GM18508 (cell line): Measurements from ENCODE around the gene COL5A1.
"Not testable (repeated sequence)": the region's sequence is repeated elsewhere in the genome, so short reads cannot be mapped to it uniquely, and the experiment has no call there.

ENCODE experiments used
- ATAC-seq: cut with Tn5 transposase; IDR thresholded peaks from one replicate; pipeline ENCODE4 v1.9.1; 2021; ENCODE audit warnings: moderate number of reproducible peaks; ENCODE audit not compliant: insufficient read depth, unreplicated experiment

COL5A1 gene

DNA sequence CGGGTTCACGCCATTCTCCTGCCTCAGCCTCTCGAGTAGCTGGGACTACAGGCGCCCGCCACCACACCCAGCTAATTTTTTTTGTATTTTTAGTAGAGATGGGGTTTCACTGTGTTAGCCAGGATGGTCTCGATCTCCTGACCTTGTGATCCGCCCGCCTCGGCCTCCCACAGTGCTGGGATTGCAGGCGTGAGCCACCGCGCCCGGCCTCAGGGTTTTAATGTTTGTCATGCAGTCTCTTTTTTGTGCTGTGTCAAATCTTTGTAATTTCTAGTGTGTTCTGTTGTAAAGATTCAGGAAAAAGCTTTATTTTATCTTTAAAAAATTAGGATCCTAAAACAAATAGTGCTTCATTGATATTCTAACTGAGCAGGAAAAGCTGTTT lies 62.1 kb downstream of the COL5A1 start:
- not testable (repeated sequence) for ATAC-seq

DNA sequence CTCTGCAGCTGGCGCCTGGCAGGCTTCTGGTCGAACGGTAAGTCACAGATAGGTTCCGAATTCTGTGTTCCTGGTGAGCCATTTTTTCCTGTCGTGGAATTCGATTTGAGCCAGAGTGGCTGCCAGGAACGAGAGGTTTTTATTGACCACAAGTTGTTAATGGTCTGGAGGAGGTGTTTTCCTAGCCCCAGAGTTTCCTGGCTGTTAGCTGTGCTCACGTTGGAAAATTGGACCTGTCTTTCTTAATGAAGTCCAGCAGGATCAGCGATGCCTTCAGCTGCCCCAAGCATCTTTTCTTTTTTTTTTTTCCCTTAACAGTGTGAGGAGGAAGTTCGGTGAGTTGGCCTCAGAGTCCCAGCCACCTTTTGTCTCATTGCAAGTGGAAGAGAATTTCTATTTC lies 62.9 kb downstream of the COL5A1 start:
- ATAC-seq, result no peak

DNA sequence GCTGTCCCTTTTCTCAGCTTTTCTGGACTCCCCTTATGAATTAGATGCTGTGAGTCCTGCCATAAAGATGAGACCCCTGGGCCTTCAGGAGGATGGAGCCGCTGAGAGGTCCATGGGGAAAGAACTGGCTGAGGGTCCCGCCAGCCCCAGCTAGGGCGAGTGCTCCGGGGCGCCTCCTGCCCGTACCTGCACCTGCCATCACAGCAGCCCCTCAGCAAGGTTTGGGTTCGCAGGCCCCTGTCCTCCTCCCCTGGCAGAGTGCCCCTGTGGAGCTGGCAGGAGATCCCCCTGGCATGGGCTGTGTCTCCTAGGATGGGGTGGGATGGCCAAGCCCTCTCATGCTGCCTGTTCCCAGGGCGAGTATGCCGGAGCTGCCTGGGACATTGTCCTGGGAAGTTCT lies 64.2 kb downstream of the COL5A1 start:
- no peak for ATAC-seq

- no peak for ATAC-seq
Measured at GRCh38 chr9:134706522-134706921, 64.9 kb downstream of the COL5A1 start.

GRCh38 chr9:134707031-134707680 lies 65.6 kb downstream of the COL5A1 start:
- no peak for ATAC-seq

- no peak for ATAC-seq
Measured at GRCh38 chr9:134707731-134708671, 66.4 kb downstream of the COL5A1 start.

DNA sequence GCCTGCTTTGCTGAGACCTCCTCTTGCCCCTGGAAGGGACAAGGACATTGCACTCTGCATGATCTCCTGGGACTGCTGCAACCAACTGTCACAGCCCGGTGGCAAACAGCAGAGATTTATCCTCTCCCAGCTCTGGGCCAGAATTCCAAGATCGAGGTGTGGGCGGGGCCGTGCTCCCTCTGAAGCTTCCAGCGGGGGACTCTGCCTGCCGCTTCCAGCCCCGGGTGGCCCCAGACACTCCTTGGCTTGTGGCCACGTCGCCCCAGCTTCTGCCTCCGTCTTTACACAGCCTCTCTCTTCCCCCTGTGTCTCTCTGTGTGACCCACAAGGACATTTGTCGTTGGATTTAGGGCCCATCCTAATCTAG lies 67.1 kb downstream of the COL5A1 start:
- ATAC-seq, result no peak

DNA sequence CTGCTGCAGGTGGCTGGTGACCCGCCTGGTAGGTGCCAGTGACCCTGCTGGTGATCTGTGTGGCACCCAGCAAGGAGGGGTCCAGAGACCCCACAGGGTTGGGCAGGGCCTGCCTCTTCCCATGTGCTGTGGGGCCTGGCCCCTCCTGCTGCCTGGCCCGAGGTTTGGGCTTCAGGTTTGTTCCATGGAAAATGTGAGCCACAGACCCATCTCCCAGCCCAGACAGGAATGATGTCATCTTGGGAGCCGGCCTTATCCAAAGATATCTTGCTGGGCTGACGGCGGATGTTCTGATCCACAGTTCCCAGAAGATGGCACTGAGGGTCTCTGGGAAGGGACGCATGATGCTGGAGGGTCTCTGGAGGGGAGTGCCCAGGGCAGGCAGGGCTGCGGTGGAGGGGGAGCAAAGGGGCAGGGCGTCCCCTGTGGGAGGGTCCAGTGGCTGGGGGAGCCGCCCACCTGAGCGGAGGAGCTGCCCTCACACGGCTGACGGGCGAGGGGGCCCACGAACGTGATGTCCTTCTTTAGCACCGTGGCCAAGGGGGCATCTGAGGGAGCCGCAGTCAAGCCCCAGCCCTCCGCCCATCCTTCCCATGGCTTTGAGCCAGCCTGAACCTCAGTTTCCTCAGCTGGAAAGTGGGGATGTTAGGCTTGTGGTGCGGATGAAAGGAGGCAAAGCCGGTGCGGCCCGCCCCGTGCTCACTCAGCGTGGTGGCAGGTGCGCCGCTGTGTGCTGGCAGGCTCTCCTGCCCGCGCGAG lies 68.1 kb downstream of the COL5A1 start:
- ATAC-seq, result no peak

DNA sequence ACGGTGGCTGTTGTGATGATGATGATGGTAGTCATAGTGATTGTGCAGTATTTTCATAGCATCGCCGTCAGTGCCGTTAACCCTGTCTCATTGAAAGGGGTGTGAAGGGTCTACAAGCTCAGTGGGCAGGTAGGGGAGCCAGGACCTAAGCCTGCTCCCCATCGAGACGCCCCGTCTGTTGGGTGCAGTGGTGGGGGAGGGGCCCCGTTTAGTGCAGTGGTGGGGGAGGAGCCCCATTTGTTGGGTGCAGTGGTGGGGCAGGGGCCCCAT lies 68.6 kb downstream of the COL5A1 start:
- no peak for ATAC-seq

- ATAC-seq, result no peak
Measured at GRCh38 chr9:134710901-134711300, 69.3 kb downstream of the COL5A1 start.

DNA sequence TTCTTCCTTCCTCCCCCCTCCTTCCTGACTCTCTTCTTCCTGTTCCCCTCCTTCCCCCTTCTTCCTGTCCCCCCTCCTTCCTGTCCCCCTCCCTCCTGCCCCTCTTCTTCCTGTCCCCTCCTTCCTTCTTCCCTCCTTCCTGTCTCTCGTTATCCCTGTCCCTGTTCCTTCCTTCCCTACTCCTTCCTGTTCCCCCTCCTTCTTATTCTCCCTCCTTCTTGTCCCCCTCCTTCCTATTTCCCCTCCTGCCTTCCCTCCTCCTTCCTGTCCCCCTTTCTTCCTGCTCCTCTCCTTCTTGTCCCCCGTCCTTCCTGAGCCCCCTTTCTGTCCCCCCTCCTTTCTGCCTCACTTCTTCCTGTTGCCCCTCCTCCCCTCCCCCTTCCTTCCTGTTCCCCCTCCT lies 70.6 kb downstream of the COL5A1 start:
- no peak for ATAC-seq

- ATAC-seq, result no peak
Measured at GRCh38 chr9:134712926-134713325, 71.3 kb downstream of the COL5A1 start.

GRCh38 chr9:134715536-134715935 lies 73.9 kb downstream of the COL5A1 start:
- ATAC-seq, result not testable (repeated sequence)

DNA sequence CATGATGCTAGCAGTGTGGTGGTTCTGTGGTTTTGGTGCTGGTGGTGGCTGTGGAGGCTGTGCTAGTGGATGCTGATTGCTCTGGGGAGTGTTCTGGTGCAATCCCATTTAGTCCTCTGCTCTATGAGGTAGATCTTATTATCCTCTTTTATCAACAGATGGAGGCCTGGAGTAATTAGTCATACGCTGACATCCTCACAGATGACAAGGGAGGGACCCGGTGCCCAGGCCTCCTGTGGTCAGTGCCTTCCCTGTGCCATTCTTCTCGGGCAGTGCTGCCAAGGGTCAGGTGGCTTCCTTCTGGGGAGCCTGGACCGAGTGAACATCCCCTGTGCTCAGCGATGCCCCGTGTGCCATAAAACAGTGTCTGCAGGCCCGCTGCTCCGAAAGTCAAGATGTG lies 74.5 kb downstream of the COL5A1 start:
- no peak for ATAC-seq

GRCh38 chr9:134717056-134717455 lies 75.5 kb downstream of the COL5A1 start:
- no peak for ATAC-seq

- no peak for ATAC-seq
Measured at GRCh38 chr9:134717924-134718645, 76.5 kb downstream of the COL5A1 start.

DNA sequence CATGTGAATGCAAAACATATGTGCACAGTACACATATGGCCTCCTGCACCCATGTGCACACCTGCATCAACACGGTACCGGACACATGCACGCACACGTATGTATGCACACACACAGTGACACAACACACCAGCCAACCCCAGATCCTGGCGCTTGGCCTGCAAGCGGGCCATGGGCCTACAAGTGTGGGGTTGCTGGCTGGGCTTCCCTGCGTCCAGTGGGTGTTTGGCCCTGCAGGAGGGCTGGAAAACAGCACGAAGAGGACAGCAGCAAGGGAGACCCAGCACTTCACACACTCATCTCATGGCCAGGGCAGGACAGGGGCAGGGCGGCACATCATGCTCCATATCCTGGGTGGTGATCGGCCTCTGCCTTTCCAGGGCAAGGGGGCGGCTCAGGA lies 77.7 kb downstream of the COL5A1 start:
- ATAC-seq, result no peak

DNA sequence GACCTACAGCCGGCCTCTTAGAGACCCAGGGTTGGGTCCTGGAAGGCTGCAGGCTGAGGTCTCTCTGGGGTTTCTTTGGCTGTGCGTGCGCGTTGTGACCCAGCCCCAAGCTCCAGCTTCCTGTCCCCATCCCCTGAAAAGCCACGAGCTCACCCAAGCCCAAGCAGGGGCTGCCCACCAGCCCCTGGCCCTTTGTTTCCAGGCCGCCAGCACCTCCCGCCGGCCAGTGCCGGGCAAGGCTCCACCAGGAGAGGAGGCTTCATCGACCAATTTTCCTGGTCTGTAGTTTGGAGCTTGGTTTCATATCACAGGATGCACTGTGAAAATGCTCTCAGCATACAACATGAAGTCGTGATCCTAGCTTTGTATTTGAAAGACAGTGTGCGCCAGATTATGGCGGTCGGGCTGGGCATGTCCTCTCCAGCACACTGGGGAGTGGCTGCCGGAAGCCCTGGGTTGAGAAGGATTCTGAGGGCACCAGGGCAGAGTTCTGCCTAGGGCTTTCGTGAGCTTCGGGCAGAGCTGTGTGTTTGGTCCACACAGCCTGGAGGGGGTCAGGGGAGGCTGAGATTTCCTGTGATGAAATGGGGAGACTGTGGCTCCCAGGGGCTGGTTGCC lies 78.6 kb downstream of the COL5A1 start:
- no peak for ATAC-seq

GRCh38 chr9:134720796-134721195 lies 79.2 kb downstream of the COL5A1 start:
- no peak for ATAC-seq

DNA sequence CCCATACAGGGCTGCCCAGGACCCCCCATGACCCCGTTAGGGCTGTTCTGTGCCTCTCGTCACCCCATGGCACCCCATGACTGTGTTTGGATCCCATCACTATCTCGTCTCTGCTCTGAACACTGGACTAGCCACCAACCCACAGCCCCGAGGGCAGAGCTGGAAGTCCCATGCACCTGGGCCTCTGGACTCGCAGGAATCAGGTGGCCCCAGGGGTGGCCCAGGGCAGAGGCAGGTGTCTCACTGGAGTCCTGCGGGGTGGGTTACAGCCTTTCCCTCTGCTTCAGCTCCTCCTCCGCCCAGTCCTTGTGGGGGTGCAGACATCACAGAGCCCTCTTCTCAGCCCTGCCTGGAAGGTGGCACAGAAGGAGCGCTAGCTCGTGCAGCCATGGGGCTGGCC lies 79.7 kb downstream of the COL5A1 start:
- ATAC-seq, result no peak
